ENCODE data around the gene CASP9.
"Not testable (repeated sequence)": the region's sequence is repeated elsewhere in the genome, so short reads cannot be mapped to it uniquely, and the experiment has no call there.

CASP9 gene

GRCh38 chr1:15488371-15488770, 35.6 kb downstream of the CASP9 start:
- no peak for TF ChIP-seq CTCF (conservative IDR thresholded peaks at IDR 0.05)
- no peak overlapping the region for H3K27ac ChIP-seq

- not testable (repeated sequence) for H3K27ac ChIP-seq
Observed at GRCh38 chr1:15486844-15487610, 37.0 kb downstream of the CASP9 start.

- no peak overlapping the region for H3K27ac ChIP-seq
- no peak for TF ChIP-seq CTCF (conservative IDR thresholded peaks at IDR 0.05)
Observed at GRCh38 chr1:15485636-15486035, 38.4 kb downstream of the CASP9 start.

GRCh38 chr1:15484443-15484842, 39.6 kb downstream of the CASP9 start:
- H3K27ac ChIP-seq, result not testable (repeated sequence)

- no peak for TF ChIP-seq CTCF (conservative IDR thresholded peaks at IDR 0.05)
- H3K27ac ChIP-seq, result no peak overlapping the region
Observed at GRCh38 chr1:15483971-15484370, 40.0 kb downstream of the CASP9 start.

- not testable (repeated sequence) for H3K27ac ChIP-seq
Observed at GRCh38 chr1:15482983-15483543, 41.0 kb downstream of the CASP9 start.

GRCh38 chr1:15482455-15482854, 41.6 kb downstream of the CASP9 start:
- H3K27ac ChIP-seq, result not testable (repeated sequence)

- H3K27ac ChIP-seq, result no peak overlapping the region
- TF ChIP-seq CTCF (conservative IDR thresholded peaks at IDR 0.05), result no peak
Observed at GRCh38 chr1:15479654-15480347, 44.2 kb downstream of the CASP9 start.

- TF ChIP-seq CTCF (conservative IDR thresholded peaks at IDR 0.05), result no peak
- H3K27ac ChIP-seq, result no peak overlapping the region
Observed at GRCh38 chr1:15477646-15478212, 46.3 kb downstream of the CASP9 start.
